NCI-H1105 treated with DMSO at 0.1 percent for 48 hours (cell line): Measurements from ENCODE around the gene SKI.
"Not testable (repeated sequence)": the region's sequence is repeated elsewhere in the genome, so short reads cannot be mapped to it uniquely, and the experiment has no call there.

Source experiments
- DNase-seq: peaks from one replicate; lab custom pipeline; 2025; lab: John Stamatoyannopoulos, UW

SKI gene

DNA sequence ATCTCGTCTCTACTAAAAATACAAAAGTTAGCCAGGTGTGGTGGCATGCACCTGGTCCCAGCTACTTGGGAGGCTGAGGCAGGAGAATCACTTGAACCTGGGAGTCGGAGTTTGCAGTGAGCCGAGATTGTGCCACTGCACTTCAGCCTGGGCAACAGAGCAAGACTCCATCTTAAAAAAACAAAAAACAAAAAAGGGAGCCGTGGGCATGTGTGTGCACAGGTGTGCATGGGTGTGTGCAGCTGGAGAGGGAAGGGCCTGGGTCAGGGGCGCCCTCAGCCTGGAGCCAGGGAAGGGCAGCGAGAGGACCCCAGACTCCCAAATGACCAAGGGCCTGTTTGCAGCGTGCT is 18.9 kb downstream of the SKI start:
- not testable (repeated sequence) for DNase-seq

GRCh38 chr1:2247760-2248126 is 19.6 kb downstream of the SKI start:
- no peak for DNase-seq

DNA sequence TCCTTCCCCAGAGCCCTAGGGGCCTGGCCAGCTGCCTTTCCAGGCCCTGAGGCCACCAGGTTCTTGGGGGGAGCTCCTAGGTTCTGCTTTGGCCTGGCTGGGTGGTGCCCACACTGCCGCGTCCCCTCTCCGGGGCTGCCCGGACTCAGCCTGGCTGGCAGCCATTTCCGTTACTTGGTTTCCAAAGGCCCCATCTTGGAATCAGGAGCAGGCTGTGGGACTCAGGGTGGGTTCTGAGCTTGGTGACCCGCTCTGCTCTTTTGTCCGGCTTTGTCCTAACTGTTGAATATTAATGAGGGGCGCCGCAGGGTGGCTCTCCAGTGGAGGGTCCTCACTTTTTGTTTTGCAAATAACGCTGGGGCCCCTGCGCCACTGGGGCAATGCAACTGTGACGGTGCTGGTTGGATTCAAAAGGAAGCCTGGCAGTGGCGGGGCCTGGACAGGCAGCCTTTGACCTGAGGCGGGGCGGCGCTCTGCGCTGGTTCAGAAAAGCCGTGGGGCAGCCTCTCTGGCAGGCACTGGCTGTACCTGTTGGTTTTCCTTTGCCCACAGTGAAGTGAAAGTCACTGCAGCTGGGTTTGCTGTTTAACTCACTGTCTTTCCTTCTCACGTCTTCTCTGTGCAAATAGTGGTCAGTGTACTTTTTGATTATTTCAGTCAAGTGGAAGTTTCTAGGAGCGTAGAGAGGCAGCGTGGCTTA is 20.2 kb downstream of the SKI start:
- DNase-seq, result no peak

DNA sequence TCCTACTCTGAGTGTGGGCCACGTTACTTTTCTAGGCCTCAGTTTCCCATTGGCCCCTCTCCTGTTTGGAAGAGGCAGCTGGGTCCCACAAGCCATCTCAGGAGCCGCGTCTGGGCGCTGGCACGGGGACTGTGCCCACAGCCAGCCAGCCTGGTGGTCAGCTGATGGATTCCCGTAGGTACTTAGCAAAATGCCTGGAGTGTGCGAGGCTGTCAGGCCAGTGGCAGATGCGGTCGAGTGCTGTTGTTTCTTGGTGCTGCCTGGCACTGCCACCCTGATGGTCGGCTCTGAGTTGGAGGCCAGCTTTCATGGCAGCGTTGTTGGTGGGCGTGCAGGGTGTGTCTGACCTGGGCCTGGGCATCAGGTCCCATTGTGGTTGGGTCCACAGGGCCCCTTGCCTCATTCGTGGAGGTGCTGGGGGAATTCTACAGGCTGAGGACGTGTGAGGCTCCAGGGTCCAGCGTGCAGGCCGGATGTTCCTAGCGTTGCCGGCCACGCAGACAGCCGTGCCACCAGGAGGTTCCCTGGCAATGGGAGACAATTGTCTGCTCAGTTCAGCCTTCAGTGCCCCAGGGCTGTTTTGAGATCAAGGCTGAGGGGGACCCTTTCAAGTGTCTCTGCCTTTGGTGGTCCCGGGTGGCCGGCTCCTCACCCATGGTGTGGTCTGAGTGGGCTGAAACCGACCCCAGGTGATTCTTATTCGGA is 20.9 kb downstream of the SKI start:
- no peak for DNase-seq

DNA sequence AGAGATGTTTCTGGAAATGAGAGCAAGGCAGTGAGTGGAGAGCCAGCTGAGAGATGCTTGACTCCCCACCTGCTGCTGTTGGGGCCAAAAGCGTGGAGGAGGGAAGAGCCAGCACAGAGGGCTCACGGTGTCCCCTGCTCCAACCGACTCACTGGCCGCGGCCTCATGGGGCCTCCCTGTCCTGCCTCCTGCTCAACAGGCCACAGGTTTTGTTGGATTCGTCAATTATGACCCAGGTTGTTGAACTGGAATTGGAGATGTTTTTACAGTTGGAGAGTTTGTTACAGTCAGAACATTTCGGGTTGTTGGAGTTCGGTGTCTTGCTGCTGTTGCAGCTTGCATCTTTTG is 21.4 kb downstream of the SKI start:
- DNase-seq, result no peak

GRCh38 chr1:2250721-2251281 is 22.7 kb downstream of the SKI start:
- DNase-seq, result no peak

DNA sequence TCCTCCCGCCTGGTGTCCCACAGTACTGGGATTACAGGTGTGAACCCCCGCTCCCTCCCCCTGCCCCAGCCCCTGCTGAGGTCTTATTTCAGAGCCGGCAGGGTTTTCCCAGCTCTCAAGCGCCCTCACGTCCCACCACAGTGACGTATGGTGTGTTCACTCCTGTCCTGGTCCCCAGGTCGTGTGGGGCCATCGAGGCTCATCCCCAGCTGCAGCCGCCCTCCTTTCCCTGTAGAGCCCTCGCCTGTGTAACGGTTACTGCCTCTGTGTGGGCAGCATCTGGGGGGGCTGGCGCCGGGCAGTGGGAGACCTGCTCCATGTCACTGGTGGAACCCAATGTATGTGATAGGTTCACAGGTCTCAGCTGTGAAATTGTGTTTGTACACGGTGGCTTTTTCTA is 23.2 kb downstream of the SKI start:
- no peak for DNase-seq

DNA sequence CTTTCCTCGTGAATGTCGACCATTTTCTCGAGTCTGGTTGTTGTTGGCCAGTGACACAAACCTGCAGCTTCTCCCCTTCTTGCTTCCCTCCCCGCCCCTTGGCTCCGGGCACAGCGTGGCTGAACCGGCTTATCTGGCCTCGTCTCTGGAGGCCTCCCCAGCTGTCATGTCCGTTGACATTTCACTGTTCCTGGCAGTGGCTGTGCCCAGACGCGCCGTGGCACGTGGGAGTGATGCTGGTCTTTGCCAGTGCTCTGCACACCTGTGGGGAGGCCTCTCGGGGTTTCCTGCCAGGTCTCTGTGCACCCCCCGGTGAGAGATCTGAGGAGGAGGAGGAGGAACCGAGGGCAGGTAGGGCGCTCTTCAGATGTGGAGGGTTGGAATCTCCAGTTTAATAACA is 23.7 kb downstream of the SKI start:
- DNase-seq, result no peak

DNA sequence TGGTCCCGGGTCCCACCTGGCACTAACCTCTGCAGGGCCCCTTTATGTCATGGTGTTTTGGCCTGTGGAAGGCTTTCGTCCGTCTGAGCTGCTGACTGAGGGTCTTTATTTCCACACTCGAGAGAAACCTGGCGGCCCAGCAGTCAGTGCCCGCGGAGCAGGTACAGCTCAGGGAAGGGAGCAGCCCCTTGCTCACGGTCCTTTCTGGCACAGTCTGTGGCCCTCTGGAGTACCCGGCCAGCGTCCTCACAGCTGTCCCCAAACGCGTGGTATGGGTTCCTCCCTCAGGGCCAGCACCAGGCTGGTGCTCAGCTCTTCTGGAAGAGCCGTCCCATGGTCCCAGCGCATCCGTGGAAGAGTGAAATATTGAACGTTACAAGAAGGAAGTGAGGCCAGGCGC is 24.3 kb downstream of the SKI start:
- DNase-seq, result no peak

GRCh38 chr1:2253036-2253796 is 25.1 kb downstream of the SKI start:
- no peak for DNase-seq

DNA sequence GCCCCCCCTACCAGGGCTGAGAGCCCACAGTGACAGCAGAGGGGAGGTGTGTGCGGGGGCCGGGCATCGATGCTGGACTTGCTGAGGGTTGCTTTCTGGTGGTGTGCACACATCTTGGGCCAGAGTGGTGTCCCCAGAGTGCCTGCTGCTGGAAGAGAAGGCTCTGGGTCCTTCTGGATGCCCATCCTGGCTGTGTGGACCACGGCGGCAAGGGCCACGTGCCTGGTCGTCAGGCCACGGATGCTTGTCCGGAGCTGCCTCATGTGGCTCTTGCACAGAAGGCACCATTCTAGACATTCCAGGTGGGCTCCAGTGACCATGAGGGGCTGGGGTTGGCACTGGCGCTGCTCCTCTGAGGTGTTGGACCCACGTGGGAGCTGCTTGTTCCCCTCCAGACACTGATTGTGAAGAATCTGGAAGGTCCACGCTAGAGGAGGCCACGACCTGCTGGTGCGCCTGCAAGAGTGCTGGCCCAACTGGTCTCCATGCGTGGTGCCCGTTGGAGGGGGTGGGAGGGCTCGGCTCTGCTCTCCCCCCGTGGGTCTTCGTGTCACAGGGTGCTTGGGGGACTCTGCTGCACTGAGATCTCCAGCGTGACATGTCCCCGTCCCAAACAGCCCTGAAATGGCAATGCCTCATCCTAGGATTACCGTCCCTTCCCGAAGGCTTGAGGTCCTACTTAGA is 25.8 kb downstream of the SKI start:
- DNase-seq, result no peak

DNA sequence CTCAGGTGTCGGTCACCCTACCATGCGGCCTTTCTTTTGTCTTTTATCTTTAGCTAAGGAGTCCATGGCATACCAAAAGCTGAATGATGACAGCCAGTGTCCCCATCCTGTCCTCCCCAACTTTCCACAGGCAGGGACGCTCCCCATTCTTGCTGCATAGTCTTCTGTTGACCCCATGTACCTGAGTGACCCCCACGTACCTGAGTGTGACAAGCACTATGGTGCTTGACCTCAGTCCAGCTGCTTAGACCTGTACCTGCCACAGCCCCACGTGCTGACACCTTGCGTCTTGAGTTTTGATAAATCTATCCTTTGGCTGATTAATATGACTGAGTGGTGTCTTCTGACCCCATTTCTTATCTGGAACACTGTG is 26.9 kb downstream of the SKI start:
- DNase-seq, result no peak

DNA sequence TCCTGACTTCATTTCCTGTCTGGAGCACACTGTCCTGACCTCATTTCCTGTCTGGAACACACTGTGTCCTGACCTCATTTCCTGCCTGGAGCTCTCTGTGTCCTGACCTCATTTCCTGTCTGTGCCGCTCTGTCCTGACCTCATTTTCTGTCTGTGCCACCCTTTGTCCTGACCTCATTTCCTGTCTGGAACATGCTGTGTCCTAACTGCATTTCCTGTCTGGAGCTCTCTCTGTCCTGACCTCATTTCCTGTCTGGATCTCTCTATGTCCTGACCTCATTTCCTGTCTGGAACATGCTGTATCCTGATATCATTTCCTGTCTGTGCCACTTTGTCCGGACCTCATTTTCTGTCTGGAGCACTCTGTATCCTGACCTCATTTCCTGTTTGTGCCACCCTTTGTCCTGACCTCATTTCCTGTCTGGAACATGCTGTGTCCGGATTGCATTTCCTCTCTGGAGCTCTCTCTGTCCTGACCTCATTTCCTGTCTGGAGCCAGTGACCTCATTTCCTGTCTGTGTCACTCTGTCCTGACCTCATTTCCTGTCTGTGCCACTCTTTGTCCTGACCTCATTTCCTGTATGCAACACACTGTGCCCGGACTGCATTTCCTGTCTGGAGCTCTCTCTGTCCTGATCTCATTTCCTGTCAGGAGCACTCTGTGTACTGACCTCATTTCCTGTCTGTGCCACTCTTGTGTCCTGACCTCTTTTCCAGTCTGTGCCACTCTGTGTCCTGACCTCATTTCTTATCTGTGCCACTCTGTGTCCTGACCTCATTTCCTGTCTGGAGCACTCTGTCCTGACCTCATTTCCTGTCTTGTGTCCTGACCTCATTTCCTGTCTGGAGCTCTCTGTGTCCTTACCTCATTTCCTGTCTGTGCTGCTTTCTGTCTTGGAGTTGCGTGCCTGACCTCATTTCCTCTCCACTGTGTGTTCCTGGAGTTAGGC is 27.6 kb downstream of the SKI start:
- no peak for DNase-seq

DNA sequence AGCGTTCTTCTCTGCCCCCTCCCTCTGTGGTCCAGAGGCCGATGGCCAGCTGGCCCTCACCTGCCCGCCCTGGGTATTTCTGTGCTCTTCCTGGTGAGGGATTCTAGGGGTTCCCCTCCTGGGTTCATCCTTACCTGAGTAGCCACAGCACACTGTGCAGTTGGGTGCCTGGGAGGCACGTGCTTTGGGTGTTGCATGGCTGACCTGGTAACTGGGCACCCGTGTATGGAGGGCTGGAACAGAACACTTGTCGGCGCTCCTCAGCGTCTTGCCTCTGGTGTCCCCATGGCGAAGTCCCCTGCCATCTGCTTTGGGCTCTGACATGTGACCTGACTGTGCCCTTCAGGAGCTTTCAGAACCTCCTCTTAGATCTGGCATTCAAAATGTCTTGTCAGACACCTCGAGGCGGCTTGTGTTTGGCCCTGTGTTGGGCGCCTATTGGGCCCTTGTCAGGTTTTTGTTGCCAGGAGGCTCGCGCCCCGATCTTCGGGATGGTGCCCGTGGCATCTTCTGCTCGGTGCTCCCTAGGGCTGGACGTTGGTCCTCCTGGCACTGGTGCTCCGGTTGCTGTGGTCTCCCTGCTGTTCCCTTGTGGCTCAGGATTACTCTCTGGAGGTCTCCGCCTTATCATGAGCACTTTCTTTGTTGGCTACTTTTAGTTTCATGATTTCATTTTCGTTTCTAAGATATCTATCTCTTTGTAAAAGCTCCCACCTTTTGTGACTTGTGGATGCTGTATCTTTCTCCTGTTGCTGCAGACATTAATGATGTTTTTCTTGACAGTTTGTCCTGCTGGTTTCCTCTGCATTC is 28.5 kb downstream of the SKI start:
- no peak for DNase-seq

DNA sequence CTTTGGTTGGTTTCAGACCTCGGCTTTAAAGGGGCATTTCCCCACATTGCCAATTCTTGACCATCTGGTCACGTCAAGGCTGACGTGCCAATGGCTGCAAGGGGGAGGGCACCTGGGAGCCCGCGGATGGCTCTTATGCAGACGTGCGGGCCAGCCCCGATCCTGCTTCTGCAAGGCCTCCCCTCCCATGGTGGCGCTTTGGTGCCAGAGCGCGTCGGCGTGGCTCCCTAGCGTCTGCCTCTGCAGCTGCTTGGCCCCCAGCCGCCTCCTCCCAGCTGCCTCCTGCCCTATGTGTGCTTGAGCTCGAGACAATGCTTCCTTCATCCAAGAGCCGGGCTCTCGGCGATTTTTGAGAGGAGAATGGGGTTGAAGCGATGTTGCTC is 29.1 kb downstream of the SKI start:
- no peak for DNase-seq

DNA sequence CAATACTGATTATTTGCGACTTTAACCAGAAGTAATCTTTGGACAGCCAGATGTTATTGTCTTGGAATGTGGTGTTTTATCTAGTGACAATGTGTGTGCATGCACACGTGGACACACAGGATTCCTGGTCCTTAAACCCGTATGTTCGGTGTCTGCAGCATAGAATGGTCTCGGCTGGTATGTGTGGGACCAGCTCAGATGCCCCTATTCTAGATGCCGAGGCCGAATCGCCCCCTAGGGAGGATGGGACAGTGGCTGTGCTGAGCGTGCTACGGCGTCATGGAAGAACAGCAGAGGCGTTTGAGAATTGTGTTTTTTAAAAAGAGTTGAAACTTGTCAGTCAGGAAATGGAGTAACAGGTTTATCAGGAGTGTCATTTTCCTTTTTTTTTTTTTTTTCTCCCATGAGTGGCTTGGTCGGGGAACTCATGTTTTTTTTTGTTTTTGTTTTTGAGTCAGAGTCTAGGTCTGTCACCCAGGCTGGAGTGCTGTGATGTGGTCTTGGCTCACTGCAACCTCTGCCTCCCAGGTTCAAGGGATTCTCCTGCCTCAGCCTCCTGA is 30.1 kb downstream of the SKI start:
- DNase-seq, result no peak

GRCh38 chr1:2258996-2259395 is 30.9 kb downstream of the SKI start:
- DNase-seq, result no peak

GRCh38 chr1:2259668-2260402 is 31.7 kb downstream of the SKI start:
- no peak for DNase-seq

DNA sequence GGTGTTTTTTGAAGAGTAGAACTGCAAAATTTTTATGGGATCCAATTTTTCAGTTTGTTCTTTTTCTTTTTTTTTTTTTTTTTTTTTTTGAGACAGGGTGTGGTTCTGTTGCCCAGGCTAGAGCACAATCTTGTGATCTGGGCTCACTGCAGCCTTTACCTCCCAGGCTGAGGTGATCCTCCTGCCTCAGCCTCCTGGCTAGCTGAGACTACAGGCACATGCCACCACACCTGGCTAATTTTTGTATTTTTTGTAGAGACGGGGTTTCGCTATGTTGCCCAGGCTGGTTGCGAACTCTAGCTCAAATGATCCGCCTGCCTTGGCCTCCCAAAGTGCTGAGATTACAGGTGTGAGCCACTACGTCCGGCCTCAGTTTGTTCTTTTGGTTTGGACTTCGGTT is 32.4 kb downstream of the SKI start:
- not testable (repeated sequence) for DNase-seq

DNA sequence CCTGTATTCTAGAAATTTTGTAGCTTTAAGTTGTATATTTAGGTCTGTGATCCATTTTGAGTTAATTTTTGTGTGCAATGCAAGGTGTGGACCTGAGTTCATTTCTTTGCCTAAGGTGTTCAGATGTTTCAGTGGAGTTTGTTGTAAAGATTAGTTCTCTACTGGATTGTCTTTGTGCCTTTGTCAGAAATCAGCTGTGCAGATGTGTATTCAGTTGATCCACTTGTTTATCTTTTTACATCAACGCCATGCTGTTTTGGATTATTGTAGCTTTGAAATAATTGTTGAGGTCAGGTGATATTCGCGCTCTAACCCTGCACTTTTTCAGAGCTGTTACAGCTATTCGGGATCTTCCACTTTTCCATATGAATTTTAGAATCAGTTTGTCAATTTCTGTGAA is 32.8 kb downstream of the SKI start:
- no peak for DNase-seq
